ENCODE results near the gene ZMYND10. TPM values are rescaled to one million over a fixed set of nuclear protein-coding genes. Genes with fewer than 3 reads are reported as not detected.

The ZMYND10 gene
- polyA plus RNA-seq (ENCODE audit: low read depth in 6 of 6) = under 1 TPM in 1 of 6 donors, not detected in 5; 0.53 TPM

GRCh38 chr3:50345586-50346234 lies at the start of gene ZMYND10:
TSS of gene ZMYND10 (minus strand) at chr3:50345732. CDS start at chr3:50345579, 153 bp downstream.
- Mint-ChIP-seq H3K9me3 (no peaks in the 10 kb centered on the region), H3K4me1 (peaks cover 33 to 70% (median 60%) of the 10 kb centered on the region in 3 donors), H3K27ac (peak within 1 kb of the TSS in 4 of 6 donors; percentile 20 to 88 (median 83)), H3K27me3 (no peaks in the 10 kb centered on the region), H3K36me3 (no peaks in the 10 kb centered on the region), H3K4me3 (peak within 1 kb of the TSS; percentile 69 to 86 (median 77))
- peak; percentile 41 to 49 for ATAC-seq (ENCODE audit: low read depth in 2 of 2)
- DNase-seq = peak; percentile 70

DNA sequence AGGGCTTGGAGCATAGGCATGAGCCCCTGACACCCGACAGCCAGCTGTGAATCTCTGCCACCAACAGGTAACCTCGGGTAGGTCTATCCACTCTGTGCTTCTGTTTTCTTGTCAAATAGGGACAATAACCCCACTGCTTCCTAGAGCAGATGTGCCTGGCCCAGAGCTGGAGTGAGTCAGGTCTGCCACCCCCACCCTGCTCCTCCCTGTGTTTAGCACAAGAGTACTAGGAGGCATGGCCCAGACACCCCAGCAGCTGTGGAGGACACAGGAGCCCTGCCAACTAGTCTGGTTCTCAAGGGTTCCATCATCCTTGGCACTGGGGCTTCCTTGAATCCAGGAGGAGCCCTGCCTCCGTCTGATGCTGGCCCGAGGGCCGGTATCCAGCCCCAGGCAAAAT lies 47.5 kb upstream of the ZMYND10 start:
- Mint-ChIP-seq H3K36me3 (no peaks in the 10 kb centered on the region), H3K4me1 (peaks cover 0 to 5% (median 2%) of the 10 kb centered on the region in 3 donors), H3K4me3 (no peak overlapping the region), H3K9me3 (no peaks in the 10 kb centered on the region), H3K27ac (no peak overlapping the region), H3K27me3 (peaks cover 0 to 12% (median 9%) of the 10 kb centered on the region in 3 donors)
- DNase-seq (no peak), ATAC-seq (ENCODE audit: low read depth in 2 of 2) (no peak)

- H3K9me3 Mint-ChIP-seq = no peaks in the 10 kb centered on the region
- peaks cover 0 to 12% (median 9%) of the 10 kb centered on the region in 3 donors for H3K27me3 Mint-ChIP-seq
- DNase-seq = no peak
- ATAC-seq (ENCODE audit: low read depth in 2 of 2) = no peak
- H3K27ac Mint-ChIP-seq = no peak overlapping the region
- H3K4me3 Mint-ChIP-seq = no peak overlapping the region
- no peaks in the 10 kb centered on the region for H3K36me3 Mint-ChIP-seq
- peaks cover 0 to 5% (median 2%) of the 10 kb centered on the region in 3 donors for H3K4me1 Mint-ChIP-seq
Observed at GRCh38 chr3:50392101-50392715, 46.7 kb upstream of the ZMYND10 start.

DNA sequence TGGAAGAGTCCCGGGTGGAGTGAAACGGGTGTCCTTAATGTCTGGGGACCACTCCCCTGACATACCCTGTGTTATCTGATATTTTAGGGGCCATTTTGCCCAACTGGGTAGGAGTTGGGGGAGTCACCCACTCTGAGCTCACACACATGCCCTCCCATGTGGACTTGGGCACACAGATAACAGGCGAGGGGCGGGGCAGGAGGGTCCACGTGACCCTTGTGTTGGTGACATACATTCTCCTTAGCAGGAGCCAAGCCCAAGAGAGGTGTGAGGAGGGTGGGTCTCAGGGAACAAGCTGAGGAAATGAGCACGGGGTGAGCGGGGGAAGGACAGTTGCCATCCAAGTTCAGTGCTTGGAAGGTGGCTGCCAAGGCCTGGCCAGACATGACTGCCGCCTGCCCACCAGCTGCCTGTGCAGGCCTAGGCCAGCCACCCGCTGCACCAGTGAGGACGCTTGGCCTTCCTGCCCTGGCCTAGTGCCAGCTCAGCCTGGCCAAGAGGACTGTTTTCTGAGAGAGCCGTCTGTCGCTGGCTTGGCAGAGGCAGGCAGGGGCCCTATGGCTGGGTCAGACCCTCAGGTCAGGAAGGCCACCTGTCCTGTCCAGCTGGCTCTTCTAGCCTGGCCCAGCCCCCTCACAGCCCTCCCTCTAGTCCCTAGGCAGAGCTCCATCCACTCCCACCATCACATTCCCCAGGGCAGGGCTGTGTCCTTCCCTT lies 45.1 kb upstream of the ZMYND10 start:
- H3K27ac Mint-ChIP-seq = peak overlapping the region in 1 of 6 donors; percentile 83
- no peak for ATAC-seq (ENCODE audit: low read depth in 2 of 2)
- no peak for DNase-seq
- no peak overlapping the region for H3K4me3 Mint-ChIP-seq
- peaks cover 0 to 2% (median 0%) of the 10 kb centered on the region in 3 donors for H3K4me1 Mint-ChIP-seq
- H3K27me3 Mint-ChIP-seq = peaks cover 0 to 19% (median 2%) of the 10 kb centered on the region in 3 donors
- H3K9me3 Mint-ChIP-seq = no peaks in the 10 kb centered on the region
- no peaks in the 10 kb centered on the region for H3K36me3 Mint-ChIP-seq

GRCh38 chr3:50389414-50389767 lies 43.9 kb upstream of the ZMYND10 start:
- ATAC-seq (ENCODE audit: low read depth in 2 of 2) = no peak
- Mint-ChIP-seq H3K4me1 (peaks cover 0 to 2% (median 0%) of the 10 kb centered on the region in 3 donors), H3K9me3 (no peaks in the 10 kb centered on the region), H3K36me3 (no peaks in the 10 kb centered on the region), H3K27me3 (peaks cover 0 to 24% (median 15%) of the 10 kb centered on the region in 3 donors), H3K4me3 (no peak overlapping the region), H3K27ac (no peak overlapping the region)
- no peak for DNase-seq

DNA sequence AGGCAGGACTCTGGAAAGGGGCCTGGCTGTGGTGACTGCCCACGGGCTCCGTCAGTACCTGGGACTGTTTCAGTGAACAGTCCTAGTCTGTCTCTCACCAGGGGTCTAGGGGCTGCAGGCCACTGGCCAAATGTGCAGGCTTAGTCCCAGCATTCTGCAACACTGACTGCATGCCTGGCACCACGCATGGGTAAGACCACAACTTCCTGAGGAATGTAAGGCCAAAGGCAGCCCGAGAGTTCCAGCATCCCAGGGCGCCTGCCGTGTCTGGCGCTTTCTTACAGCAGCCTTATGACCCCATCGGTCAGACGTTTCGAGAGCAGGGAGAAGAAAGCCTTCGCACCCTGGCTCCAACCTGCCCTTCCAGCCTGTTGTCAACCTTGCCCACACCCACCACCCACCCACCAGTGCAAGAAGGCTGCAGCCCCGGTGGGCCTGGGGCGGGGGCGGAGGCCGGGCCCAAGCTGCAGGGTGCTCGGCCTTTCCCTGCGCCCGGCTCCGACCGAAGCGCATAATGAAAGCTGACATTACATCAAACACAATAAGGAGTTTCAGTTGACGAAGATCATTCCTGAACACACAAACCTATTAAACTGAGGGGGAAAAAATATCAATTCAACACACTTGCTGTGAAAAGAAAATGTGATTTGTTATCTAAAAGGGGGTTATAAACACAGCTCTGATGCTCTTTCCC lies 43.3 kb upstream of the ZMYND10 start:
- no peaks in the 10 kb centered on the region for H3K9me3 Mint-ChIP-seq
- no peak for ATAC-seq (ENCODE audit: low read depth in 2 of 2)
- H3K4me3 Mint-ChIP-seq = no peak overlapping the region
- peaks cover 0 to 24% (median 20%) of the 10 kb centered on the region in 3 donors for H3K27me3 Mint-ChIP-seq
- H3K27ac Mint-ChIP-seq = no peak overlapping the region
- H3K36me3 Mint-ChIP-seq = no peaks in the 10 kb centered on the region
- peaks cover 0 to 2% (median 0%) of the 10 kb centered on the region in 3 donors for H3K4me1 Mint-ChIP-seq
- no peak for DNase-seq

GRCh38 chr3:50388016-50388719 lies 42.6 kb upstream of the ZMYND10 start:
- peaks cover 0 to 2% (median 0%) of the 10 kb centered on the region in 3 donors for H3K4me1 Mint-ChIP-seq
- H3K4me3 Mint-ChIP-seq = no peak overlapping the region
- DNase-seq = no peak
- no peaks in the 10 kb centered on the region for H3K36me3 Mint-ChIP-seq
- peaks cover 0 to 24% (median 23%) of the 10 kb centered on the region in 3 donors for H3K27me3 Mint-ChIP-seq
- no peak for ATAC-seq (ENCODE audit: low read depth in 2 of 2)
- H3K9me3 Mint-ChIP-seq = no peaks in the 10 kb centered on the region
- H3K27ac Mint-ChIP-seq = no peak overlapping the region

GRCh38 chr3:50385754-50386153 lies 40.2 kb upstream of the ZMYND10 start:
- no peaks in the 10 kb centered on the region for H3K4me1 Mint-ChIP-seq
- H3K36me3 Mint-ChIP-seq = no peaks in the 10 kb centered on the region
- H3K27ac Mint-ChIP-seq = no peak overlapping the region
- no peak for DNase-seq
- no peak overlapping the region for H3K4me3 Mint-ChIP-seq
- no peak for ATAC-seq (ENCODE audit: low read depth in 2 of 2)
- no peaks in the 10 kb centered on the region for H3K9me3 Mint-ChIP-seq
- peaks cover 0 to 23% (median 18%) of the 10 kb centered on the region in 3 donors for H3K27me3 Mint-ChIP-seq

- Mint-ChIP-seq H3K4me3 (no peak overlapping the region), H3K9me3 (no peaks in the 10 kb centered on the region), H3K27ac (no peak overlapping the region), H3K4me1 (no peaks in the 10 kb centered on the region), H3K27me3 (peaks cover 0 to 39% (median 18%) of the 10 kb centered on the region in 3 donors), H3K36me3 (no peaks in the 10 kb centered on the region)
- ATAC-seq (ENCODE audit: low read depth in 2 of 2) (no peak), DNase-seq (no peak)
Observed at GRCh38 chr3:50383750-50384149, 38.2 kb upstream of the ZMYND10 start.

- ATAC-seq (ENCODE audit: low read depth in 2 of 2) (no peak), DNase-seq (no peak)
- H3K27ac Mint-ChIP-seq = no peak overlapping the region
- H3K4me1 Mint-ChIP-seq = peaks cover 0 to 3% (median 0%) of the 10 kb centered on the region in 3 donors
- peaks cover 0 to 46% (median 25%) of the 10 kb centered on the region in 3 donors for H3K27me3 Mint-ChIP-seq
- H3K9me3 Mint-ChIP-seq = no peaks in the 10 kb centered on the region
- no peaks in the 10 kb centered on the region for H3K36me3 Mint-ChIP-seq
- H3K4me3 Mint-ChIP-seq = no peak overlapping the region
Observed at GRCh38 chr3:50382722-50383121, 37.2 kb upstream of the ZMYND10 start.

DNA sequence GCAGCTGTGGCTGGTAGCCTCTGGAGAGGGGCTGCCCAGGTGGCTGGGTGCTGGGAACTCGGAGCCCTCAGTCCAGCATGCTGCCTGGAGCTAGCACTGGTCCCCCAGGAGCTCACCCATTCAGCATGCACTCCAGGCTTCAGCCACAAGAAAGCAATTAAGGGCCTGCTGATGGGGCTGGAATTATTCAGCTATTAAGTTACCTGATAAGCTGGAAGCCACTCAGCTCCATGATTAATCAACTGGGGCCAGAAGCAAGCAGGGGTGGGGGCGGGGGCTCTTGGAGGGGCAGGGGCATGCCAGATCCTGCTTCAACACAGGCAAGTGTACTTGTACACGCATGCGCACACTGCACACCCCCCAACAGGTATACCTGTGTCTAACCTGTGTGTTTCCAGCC lies 35.9 kb upstream of the ZMYND10 start:
- H3K27ac Mint-ChIP-seq = no peak overlapping the region

DNA sequence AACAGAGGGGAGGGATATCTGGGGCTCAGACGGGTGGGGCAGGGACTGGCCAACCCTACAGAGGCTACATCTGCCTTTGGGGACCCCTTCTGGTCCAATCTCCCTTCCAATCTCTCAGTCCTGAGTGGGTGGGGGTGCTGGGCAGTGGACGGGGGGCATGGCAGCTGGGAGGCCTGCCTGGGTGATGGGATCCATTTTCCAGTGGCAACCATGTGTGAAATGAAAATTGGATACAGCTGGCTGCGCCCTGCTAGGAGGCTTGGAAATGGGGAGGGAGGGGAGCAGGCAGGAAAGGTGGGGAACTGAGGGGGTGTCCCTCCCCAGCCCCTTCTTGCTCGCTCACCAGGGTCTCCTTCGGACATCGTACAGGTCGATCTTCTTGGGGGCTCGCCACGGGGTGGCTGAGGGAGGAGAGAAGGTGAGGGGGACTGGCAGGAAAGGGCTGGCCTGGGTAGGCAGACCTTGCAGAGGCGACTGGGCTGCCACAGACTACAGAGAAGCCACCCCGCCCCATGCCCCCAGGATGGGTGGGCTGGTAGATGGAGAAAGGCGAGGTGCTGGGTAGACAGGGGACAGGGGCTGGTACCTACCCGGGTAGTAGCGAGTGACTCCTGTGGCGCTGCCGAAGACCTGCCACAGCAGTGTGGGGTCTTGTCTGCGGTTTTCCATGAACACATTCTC lies 35.0 kb upstream of the ZMYND10 start:
- H3K9me3 Mint-ChIP-seq = no peaks in the 10 kb centered on the region
- H3K4me1 Mint-ChIP-seq = peaks cover 0 to 3% (median 0%) of the 10 kb centered on the region in 3 donors
- no peak overlapping the region for H3K4me3 Mint-ChIP-seq
- DNase-seq = no peak
- H3K36me3 Mint-ChIP-seq = no peaks in the 10 kb centered on the region
- no peak overlapping the region for H3K27ac Mint-ChIP-seq
- ATAC-seq (ENCODE audit: low read depth in 2 of 2) = no peak
- peaks cover 0 to 43% (median 18%) of the 10 kb centered on the region in 3 donors for H3K27me3 Mint-ChIP-seq

More for the DNA sequence above, 35.9 kb upstream of the ZMYND10 start:
- DNase-seq (no peak), ATAC-seq (ENCODE audit: low read depth in 2 of 2) (no peak)
- no peaks in the 10 kb centered on the region for H3K36me3 Mint-ChIP-seq
- H3K9me3 Mint-ChIP-seq = no peaks in the 10 kb centered on the region
- H3K4me3 Mint-ChIP-seq = no peak overlapping the region
- peaks cover 0 to 46% (median 19%) of the 10 kb centered on the region in 3 donors for H3K27me3 Mint-ChIP-seq
- H3K4me1 Mint-ChIP-seq = peaks cover 0 to 3% (median 0%) of the 10 kb centered on the region in 3 donors
